ENCODE measurements around the gene TRAM2.

TRAM2 gene

GRCh38 chr6:52497652-52498408, 79.0 kb downstream of the TRAM2 start:
- DNase-seq (ENCODE audit: low read depth), result no peak
- no peak overlapping the region for H3K4me3 ChIP-seq (ENCODE audit: low read length)
- no peak for TF ChIP-seq CTCF (conservative IDR thresholded peaks at IDR 0.05; ENCODE audit: low read length)

GRCh38 chr6:52496631-52497030, 80.2 kb downstream of the TRAM2 start:
- DNase-seq (ENCODE audit: low read depth), result no peak
- no peak for TF ChIP-seq CTCF (conservative IDR thresholded peaks at IDR 0.05; ENCODE audit: low read length)

GRCh38 chr6:52495922-52496321, 80.9 kb downstream of the TRAM2 start:
- H3K4me3 ChIP-seq (ENCODE audit: low read length), result no peak overlapping the region
- no peak for DNase-seq (ENCODE audit: low read depth)
- no peak for TF ChIP-seq CTCF (conservative IDR thresholded peaks at IDR 0.05; ENCODE audit: low read length)

More at GRCh38 chr6:52496631-52497030, 80.2 kb downstream of the TRAM2 start:
- no peak overlapping the region for H3K4me3 ChIP-seq (ENCODE audit: low read length)

- no peak overlapping the region for H3K4me3 ChIP-seq (ENCODE audit: low read length)
- TF ChIP-seq CTCF (conservative IDR thresholded peaks at IDR 0.05; ENCODE audit: low read length), result no peak
- no peak for DNase-seq (ENCODE audit: low read depth)
These were observed 82.4 kb downstream of the TRAM2 start for GRCh38 chr6:52494298-52495072.

- no peak for DNase-seq (ENCODE audit: low read depth)
- TF ChIP-seq CTCF (conservative IDR thresholded peaks at IDR 0.05; ENCODE audit: low read length), result no peak
- no peak overlapping the region for H3K4me3 ChIP-seq (ENCODE audit: low read length)
These were observed 83.2 kb downstream of the TRAM2 start for GRCh38 chr6:52493669-52494068.

- no peak for TF ChIP-seq CTCF (conservative IDR thresholded peaks at IDR 0.05; ENCODE audit: low read length)
- peak; percentile 75 for DNase-seq (ENCODE audit: low read depth)
- no peak overlapping the region for H3K4me3 ChIP-seq (ENCODE audit: low read length)
These were observed 85.4 kb downstream of the TRAM2 start for GRCh38 chr6:52491203-52492069.
